Urinary bladder (tissue), 4 donors: Measurements from ENCODE around the gene GNPDA2. TPM values are rescaled to one million over a fixed set of nuclear protein-coding genes. Genes with fewer than 3 reads are reported as not detected.

ENCODE experiments used
- DNase-seq: peaks from one replicate; pipeline ENCODE4 v3.0.0-alpha.2; 2015; ENCODE audit errors: extremely low spot score
- H3K27ac ChIP-seq: one replicate; pipeline ENCODE4 v1.5.1; 2013; ENCODE audit warnings: low read depth, mild to moderate bottlenecking, moderate library complexity
- H3K36me3 ChIP-seq: one replicate; pipeline ENCODE4 v1.6.1; 2013; ENCODE audit warnings: mild to moderate bottlenecking, moderate library complexity; ENCODE audit not compliant: insufficient read depth
- H3K4me1 ChIP-seq: one replicate; pipeline ENCODE4 v1.6.1; 2013; ENCODE audit warnings: mild to moderate bottlenecking, moderate library complexity; ENCODE audit not compliant: insufficient read depth
- H3K4me3 ChIP-seq: one replicate; pipeline ENCODE4 v1.5.1; 2013; ENCODE audit warnings: low read depth, low read length
- WGBS: extraction: QIAGEN DNeasy Blood & Tissue Kit; methylation state at CpG from one replicate; pipeline ENCODE4 v1.1.7; 2013; 5-methylcytosine and 5-hydroxymethylcytosine counted together
- polyA plus RNA-seq: library from polyadenylated mRNA; stranded (reverse); fragments of 200-250 nt; gene quantifications from one replicate; pipeline ENCODE4 v1.2.3, GENCODE V29; 2013
- total RNA-seq: library from RNA; depleted of rRNA; stranded (reverse); fragments of >200 nt; gene quantifications from one replicate; pipeline ENCODE4 v1.2.3, GENCODE V29; 2014
- donor health status: healthy with polysubstance abuse.
- donor health status: healthy.

The GNPDA2 gene
- total and polyA plus RNA-seq, 2 donors: 22.7 to 48.8 TPM

DNA sequence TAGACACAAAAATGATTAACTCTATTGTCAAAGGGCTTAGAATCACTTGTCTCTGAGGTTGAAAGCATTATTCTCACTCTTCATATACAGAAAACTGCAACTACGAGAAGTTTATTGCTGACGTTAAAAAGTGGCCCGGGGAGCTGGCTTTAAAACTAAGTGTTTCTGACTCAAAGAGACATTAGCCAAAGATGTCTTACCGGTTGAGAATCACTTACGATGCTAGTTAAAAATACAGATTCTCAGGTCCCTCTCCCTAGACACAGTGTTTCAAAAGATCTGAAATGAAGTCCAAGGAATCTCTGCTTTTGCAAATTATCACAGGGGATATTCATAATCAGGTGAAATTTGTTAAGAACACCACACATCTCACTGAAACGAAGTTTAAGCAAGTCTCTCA lies 1.2 kb downstream of the GNPDA2 start:
- Histone ChIP-seq H3K36me3 (no peaks in the 10 kb centered on the region), H3K4me3 (peak overlapping the region; percentile 81), H3K27ac (no peak overlapping the region), H3K4me1 (no peaks in the 10 kb centered on the region)
- WGBS: 23% methylated on average over 6 of the region's 6 CpGs
- no peak for DNase-seq

DNA sequence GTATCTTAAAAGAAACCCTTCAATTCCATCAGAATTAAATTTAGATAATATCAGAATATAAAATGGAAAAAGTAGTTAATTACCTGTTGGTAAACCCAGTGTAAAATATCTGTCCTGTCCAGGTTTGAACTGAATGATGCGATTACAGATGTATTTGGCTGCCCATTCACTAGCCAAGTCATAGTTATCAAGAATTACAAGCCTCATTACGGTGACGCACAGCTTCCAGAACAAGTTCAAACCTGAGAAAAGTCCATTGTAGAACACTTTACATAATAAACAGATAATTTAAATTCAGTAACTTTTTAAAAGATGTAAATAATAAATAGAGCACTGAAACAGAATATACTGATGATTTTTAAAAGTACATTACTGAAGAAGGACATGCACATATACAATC lies 4.4 kb downstream of the GNPDA2 start:
- DNase-seq: no peak
- no peak overlapping the region for H3K4me3 ChIP-seq
- H3K4me1 ChIP-seq: no peaks in the 10 kb centered on the region
- no peaks in the 10 kb centered on the region for H3K36me3 ChIP-seq
- no peak overlapping the region for H3K27ac ChIP-seq
- 87% methylated on average over 3 of the region's 3 CpGs for whole genome bisulfite sequencing

DNA sequence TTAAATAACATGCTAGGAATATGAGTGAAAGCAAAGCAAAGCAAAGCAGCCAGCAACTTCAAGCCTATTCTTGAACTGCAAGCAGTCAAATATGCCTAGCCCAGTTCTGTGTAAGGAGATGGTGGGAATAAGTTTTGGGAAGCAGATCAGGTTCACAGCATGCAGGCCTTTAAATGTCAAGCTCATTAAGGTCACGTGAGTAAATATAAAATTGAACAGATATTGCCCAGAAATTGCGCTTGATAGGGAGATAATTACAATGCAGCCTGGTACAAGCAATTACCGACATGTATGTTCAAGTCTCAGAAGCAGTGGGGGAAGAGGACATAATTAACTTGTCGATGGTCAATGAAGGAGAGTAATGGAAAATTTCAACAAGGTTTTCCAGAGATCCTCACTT lies 6.0 kb downstream of the GNPDA2 start:
- Histone ChIP-seq H3K27ac (no peak overlapping the region), H3K36me3 (no peaks in the 10 kb centered on the region), H3K4me3 (no peak overlapping the region), H3K4me1 (no peaks in the 10 kb centered on the region)
- whole genome bisulfite sequencing: 90% methylated on average over 4 of the region's 4 CpGs
- DNase-seq: no peak

DNA sequence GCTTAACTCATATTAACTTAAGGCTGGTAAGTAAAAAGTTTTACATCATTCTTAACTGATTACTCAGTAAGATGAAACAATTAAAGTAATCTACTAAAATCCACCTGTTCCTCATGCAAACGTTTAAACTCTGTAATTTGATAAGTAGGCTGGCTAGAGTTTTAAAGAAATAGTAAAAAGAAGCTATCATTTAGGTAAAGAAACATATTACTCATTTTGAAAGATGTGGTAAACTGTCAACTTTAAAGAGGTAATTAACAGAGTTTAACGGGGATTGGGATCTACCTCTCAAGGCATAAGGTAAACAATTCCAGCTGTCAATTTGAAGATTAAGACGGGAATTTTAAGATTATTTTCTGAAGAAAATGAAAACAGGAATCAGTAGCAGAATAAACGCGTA lies 9.8 kb downstream of the GNPDA2 start:
- no peak overlapping the region for H3K27ac ChIP-seq
- no peaks in the 10 kb centered on the region for H3K4me1 ChIP-seq
- no peak overlapping the region for H3K4me3 ChIP-seq
- no peaks in the 10 kb centered on the region for H3K36me3 ChIP-seq
- 59% methylated on average over 5 of the region's 5 CpGs for WGBS
- DNase-seq: no peak

DNA sequence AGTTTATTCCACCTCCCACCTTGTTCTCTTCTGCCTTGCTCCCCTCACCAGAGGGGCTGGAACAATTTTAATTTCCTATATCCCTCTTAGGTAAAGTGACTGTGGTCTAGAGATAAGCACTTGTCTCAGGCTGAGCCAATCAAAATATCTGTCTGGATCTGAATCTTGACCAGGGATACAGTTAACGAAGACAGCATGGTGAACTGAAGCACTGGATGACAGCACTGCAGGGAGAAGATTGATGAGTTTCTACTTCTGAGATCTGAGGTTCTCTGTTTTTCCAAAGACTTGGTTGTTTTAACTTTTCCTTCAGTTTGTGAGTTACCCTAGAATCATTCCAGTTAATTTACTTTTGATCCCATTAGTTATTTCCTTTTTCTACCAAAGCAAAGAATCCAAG lies 13.2 kb downstream of the GNPDA2 start:
- peaks cover 4% of the 10 kb centered on the region for H3K36me3 ChIP-seq
- H3K4me1 ChIP-seq: no peaks in the 10 kb centered on the region
- no peak overlapping the region for H3K27ac ChIP-seq
- no peak overlapping the region for H3K4me3 ChIP-seq
- 99% methylated on average over 1 of the region's 1 CpG for WGBS
- no peak for DNase-seq

DNA sequence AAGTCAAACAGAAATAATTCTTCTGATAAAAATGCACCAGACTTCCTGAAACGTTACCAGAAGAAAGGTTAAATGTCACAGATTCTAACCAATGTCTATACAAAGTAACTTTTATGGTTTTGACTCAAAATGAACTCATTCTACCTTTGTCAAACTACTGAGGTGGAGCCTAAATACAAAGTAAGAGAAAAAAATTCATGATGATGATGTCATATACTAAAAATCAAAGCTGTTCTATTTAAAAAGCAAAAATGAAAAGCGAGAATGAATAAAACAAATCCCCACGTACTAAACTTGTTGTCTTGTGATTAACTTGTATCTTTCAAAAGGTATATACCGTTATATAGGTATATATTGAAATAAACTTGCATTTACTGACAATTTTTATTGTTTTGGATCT lies 21.7 kb downstream of the GNPDA2 start:
- DNase-seq: no peak
- Histone ChIP-seq H3K4me1 (peaks cover 2% of the 10 kb centered on the region), H3K27ac (no peak overlapping the region), H3K36me3 (peaks cover 2% of the 10 kb centered on the region), H3K4me3 (no peak overlapping the region)
- WGBS: 78% methylated on average over 4 of the region's 4 CpGs

DNA sequence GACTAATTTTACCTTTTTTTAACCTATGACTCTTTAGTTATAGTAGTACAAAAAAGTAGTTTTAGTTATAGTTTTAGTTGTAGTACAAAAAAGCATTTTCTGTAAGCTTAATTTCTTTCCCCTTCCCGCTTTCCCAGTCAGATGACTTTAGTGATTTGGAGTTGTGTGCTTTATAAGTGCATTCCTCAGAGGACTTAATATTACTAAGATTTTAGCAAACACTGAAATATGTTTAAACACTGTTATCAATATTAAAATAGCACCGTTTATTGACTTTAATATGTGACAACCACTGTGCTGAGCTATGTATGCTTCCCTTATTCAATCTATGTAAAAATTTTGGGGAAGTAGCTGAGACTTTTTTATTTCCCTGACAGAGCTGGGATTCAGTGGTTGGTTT lies 25.3 kb downstream of the GNPDA2 start:
- Histone ChIP-seq H3K4me1 (peaks cover 2% of the 10 kb centered on the region), H3K27ac (no peak overlapping the region), H3K36me3 (peaks cover 4% of the 10 kb centered on the region), H3K4me3 (no peak overlapping the region)
- WGBS: 88% methylated on average over 2 of the region's 2 CpGs
- no peak for DNase-seq

DNA sequence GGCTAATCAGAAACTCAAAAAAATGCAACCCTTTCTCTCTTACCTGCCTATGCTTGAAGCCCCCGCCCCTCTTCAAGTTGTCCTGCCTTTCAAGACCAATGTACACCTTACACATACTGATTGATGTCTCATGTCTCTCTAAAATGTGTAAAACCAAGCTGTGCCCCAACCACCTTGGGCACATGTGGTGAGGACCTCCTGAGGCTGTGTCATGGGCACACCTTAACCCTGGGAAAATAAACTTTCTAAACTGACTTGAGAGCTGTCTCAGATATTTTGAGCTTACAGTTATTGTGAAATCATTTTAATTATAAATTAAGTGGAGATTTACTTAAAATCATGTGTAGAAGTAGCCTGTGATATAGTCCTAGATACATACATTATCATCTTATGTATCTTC lies 25.9 kb downstream of the GNPDA2 start:
- no peak for DNase-seq
- Histone ChIP-seq H3K4me3 (no peak overlapping the region), H3K36me3 (peaks cover 4% of the 10 kb centered on the region), H3K4me1 (peaks cover 2% of the 10 kb centered on the region), H3K27ac (no peak overlapping the region)
- 95% methylated on average over 1 of the region's 1 CpG for WGBS

DNA sequence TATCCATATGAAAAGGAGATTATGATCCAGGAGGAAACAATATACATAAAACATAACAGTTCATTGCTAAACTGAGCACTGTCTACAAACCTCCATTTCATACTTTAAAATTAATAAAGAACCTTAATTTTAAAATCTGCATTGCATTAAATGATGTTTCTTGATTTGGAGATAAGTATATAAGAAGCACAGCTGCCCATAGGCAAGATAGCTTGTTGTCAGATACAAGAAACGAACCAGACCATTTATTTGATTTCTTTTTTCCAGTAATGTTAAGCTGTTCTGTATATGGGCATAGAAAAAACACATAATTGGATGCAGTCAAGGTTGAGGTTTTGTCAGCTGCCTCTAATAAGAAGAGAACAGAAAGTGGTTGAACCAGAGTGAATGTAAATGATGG lies 41.7 kb downstream of the GNPDA2 start:
- no peak for DNase-seq
- H3K4me1 ChIP-seq: no peaks in the 10 kb centered on the region
- 90% methylated on average over 1 of the region's 1 CpG for WGBS
- peaks cover 4% of the 10 kb centered on the region for H3K36me3 ChIP-seq
- no peak overlapping the region for H3K4me3 ChIP-seq
- no peak overlapping the region for H3K27ac ChIP-seq

DNA sequence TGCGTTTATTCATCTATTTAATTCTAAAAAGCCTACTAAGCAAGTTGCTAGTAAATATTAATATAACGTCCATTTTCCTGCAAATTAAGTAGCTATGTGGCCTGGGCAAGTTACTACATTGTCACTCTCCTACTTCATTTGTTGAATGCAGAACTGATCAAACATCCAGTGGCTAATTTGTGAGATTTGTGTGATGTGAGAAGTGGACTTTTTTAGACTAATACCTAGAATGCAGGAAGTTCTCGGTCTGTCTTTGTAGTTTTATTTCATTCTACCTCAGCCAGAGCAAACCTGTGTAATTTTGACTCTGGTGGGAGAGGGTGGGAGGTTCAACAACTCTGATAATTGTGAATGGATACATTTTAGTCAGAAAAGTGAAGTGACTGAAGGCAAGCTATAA lies 47.3 kb downstream of the GNPDA2 start:
- 2% methylated on average over 3 of the region's 3 CpGs for WGBS
- Histone ChIP-seq H3K27ac (no peak overlapping the region), H3K4me1 (no peaks in the 10 kb centered on the region)

DNA sequence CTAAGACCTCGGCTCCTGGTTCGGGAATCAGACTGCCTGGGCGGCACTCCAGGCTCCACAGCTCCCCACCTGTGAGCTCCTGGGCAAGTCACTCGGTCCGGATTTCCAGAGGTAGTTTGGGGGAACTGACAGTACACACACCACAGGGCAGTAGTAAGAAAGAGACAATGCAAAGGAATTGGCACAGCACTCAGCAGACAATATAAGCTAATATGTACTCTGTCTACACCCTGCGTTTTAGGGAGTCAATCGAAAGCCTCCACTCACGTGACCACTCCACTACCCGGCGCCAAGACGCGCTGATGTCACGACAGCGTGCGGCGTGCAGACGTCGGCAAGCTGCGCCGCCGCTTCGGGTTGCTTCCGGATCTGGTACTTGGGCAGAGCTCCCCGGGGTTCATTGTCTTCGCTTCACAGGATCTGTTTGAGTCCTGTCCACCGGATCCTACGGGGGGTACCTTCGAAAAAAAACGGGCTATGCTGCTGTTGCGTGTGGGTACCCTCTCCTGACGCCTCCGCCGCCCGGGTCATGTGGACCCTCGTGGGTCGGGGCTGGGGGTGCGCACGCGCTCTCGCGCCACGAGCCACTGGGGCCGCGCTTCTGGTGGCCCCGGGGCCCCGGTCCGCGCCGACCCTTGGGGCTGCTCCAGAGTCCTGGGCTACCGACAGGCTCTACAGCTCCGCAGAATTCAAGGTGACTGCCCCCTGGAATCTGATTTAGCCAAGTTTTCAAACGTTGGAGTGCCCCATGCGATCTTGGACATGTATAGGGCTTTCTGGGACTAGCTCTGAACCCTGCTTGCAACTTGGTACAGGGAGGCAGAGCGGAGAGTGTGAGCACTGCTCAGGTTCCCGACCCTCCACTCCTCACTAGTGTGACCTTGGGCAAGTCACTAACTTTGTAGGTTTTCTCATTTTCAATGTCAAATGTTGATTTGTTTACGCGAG lies 48.0 kb downstream of the GNPDA2 start, which contains the start of gene GUF1:
GUF1 (plus strand) TSS at position 327 of the 948 bp plus-strand sequence; CDS start at position 530, 203 bp downstream.
- H3K4me1 ChIP-seq: no peaks in the 10 kb centered on the region
- H3K36me3 ChIP-seq: no peaks in the 10 kb centered on the region
- DNase-seq: peak; percentile 76
- peak within 1 kb of the TSS; percentile 88 for H3K27ac ChIP-seq
- peak within 1 kb of the TSS; percentile 95 for H3K4me3 ChIP-seq
- WGBS: under 1% methylated on average over 57 of the region's 57 CpGs

More for the DNA sequence above, 47.3 kb downstream of the GNPDA2 start:
- no peak for DNase-seq
- H3K4me3 ChIP-seq: peak overlapping the region; percentile 95
- H3K36me3 ChIP-seq: no peaks in the 10 kb centered on the region

DNA sequence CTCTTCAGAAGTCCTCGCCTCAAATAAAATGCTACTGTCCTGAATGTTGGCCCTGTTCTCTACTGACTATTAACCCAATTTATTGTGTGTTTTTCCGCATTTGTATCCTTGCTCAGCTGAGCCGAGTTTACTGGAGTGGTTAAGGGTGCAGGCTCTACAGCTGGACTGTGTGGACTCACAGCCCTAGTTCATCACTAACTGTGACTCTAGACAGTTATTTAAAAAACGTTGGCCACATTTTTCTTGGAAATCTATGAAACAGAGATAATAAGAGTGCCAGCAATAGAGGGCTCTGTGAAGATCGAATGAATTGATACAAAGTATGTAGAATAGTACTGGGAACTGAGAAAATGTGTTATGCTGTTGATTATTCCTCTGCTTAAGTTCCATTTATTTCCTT lies 51.0 kb downstream of the GNPDA2 start:
- Histone ChIP-seq H3K4me1 (no peaks in the 10 kb centered on the region), H3K36me3 (no peaks in the 10 kb centered on the region), H3K4me3 (no peak overlapping the region), H3K27ac (no peak overlapping the region)
- WGBS: 66% methylated on average over 5 of the region's 5 CpGs
- no peak for DNase-seq

DNA sequence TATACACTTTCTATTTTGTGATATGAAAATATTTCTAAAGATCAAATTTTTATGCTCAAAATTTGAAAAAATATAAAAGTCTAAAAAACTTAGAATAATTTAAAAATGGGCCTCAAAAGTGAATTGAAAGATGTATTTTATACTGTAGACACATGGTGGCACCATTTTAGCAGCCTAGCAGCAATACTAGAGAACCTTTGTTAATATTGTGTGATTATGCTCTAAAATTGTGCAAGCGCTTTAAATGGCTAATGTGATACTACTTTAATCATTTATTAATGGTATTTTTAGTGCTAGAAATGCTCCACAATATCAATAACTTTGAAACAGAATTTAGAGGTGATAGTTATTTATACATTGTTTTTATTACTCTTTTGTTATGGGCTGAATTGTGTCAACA lies 51.9 kb downstream of the GNPDA2 start:
- no peak for DNase-seq
- H3K36me3 ChIP-seq: no peaks in the 10 kb centered on the region
- no peak overlapping the region for H3K27ac ChIP-seq
- WGBS: 74% methylated on average over 1 of the region's 1 CpG
- H3K4me1 ChIP-seq: no peaks in the 10 kb centered on the region
- no peak overlapping the region for H3K4me3 ChIP-seq

DNA sequence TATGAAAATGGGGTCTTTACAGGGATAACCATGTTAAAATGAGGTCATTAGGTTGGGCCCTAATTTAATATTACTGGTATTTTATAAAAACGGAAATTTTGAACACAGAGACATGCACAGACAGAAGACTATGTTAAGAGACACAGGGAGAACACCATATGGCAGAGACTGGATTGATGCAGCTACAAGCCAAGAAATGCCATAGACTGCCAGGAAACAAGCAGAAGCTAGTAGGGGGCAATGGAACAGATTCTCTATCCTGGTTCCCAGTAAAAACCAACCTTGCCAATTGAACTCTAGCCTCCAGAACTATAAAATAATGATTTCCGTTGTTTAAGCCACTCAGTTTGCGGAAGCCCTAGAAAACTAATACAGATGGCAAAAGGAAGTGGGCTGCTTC lies 54.7 kb downstream of the GNPDA2 start:
- Histone ChIP-seq H3K4me3 (no peak overlapping the region), H3K4me1 (no peaks in the 10 kb centered on the region), H3K27ac (no peak overlapping the region), H3K36me3 (no peaks in the 10 kb centered on the region)
- DNase-seq: no peak
- WGBS: 85% methylated on average over 3 of the region's 3 CpGs
